ENCODE measurements around the gene TUBG2. TPM values are rescaled to one million over a fixed set of nuclear protein-coding genes. Genes with fewer than 3 reads are reported as not detected.

The TUBG2 gene
- total and polyA plus RNA-seq, 2 of the 8 experiments (the other 6 are each of a cell fraction or from before 2014, with no cell fraction given), result 14.8 to 16.6 TPM

- Histone ChIP-seq H3K36me3 (ENCODE audit: control insufficient read depth in 2 of 4, insufficient read depth in 4 of 4, low read length in 3 of 4) (peaks cover 0 to 5% (median 0%) of the 10 kb centered on the region in 4 experiments; a peak in 4 of 8 replicates), H3K79me2 (ENCODE audit: control insufficient read depth in 1 of 2, insufficient read depth in 2 of 2, low read length in 2 of 2) (no peaks in the 10 kb centered on the region), H3K23me2 (ENCODE audit: low read depth, low read length) (0 out of 2 replicates have a peak, but pooled peaks cover 2% of the 10 kb centered on the region), H3K23ac (ENCODE audit: insufficient read length) (no peak overlapping the region), H3K4me3 (ENCODE audit: extremely low read depth in 1 of 4, insufficient read depth in 2 of 4, low read depth in 3 of 4, low read length in 4 of 4) (no peak overlapping the region), H4K20me1 (replicated peaks in 1 of 2; ENCODE audit: control insufficient read depth in 1 of 2, insufficient read depth in 2 of 2, low read length in 2 of 2) (peaks cover 0 to 4% of the 10 kb centered on the region in 2 experiments), H2BK5ac (ENCODE audit: low read depth, low read length) (no peak overlapping the region), H2AFZ (ENCODE audit: low read length) (no peak overlapping the region), H2BK15ac (ENCODE audit: low read length) (no peak overlapping the region), H4K5ac (ENCODE audit: insufficient read length, low read depth, low read length) (no peak overlapping the region), H3K56ac (replicated peaks; ENCODE audit: insufficient read length, low read depth, low read length) (no peak overlapping the region), H2BK12ac (ENCODE audit: low read depth, low read length) (no peak overlapping the region), H3K4me1 (replicated peaks in 1 of 4; ENCODE audit: control insufficient read depth in 3 of 4, insufficient read depth in 4 of 4, low read length in 3 of 4) (0 out of 7 replicates have a peak, but pooled peaks cover 0 to 3% (median 0%) of the 10 kb centered on the region in 4 experiments), H3K18ac (ENCODE audit: extremely low read depth, low read length) (no peak overlapping the region), H2BK120ac (replicated peaks; ENCODE audit: low read depth, low read length) (no peak overlapping the region), H2BK20ac (ENCODE audit: low read length) (no peak overlapping the region), H4K91ac (replicated peaks; ENCODE audit: insufficient read length, low read length) (no peak overlapping the region), H3K9me3 (ENCODE audit: insufficient read depth in 2 of 2, low read depth in 1 of 2, low read length in 1 of 2) (no peaks in the 10 kb centered on the region), H3K79me1 (ENCODE audit: low read depth, low read length) (no peaks in the 10 kb centered on the region), H3K4ac (replicated peaks; ENCODE audit: insufficient read length, low read depth, low read length) (no peak overlapping the region), H3K4me2 (ENCODE audit: insufficient read depth in 1 of 2, low read depth in 2 of 2, low read length in 2 of 2) (no peak overlapping the region), H3K27me3 (replicated peaks in 1 of 4; ENCODE audit: control insufficient read depth in 3 of 4, extremely low read depth in 1 of 4, insufficient read depth in 3 of 4, low read length in 3 of 4) (no peaks in the 10 kb centered on the region; a peak in 1 of 7 replicates), H3K14ac (ENCODE audit: insufficient read length) (no peak overlapping the region), H3K27ac (ENCODE audit: low read depth, low read length) (no peak overlapping the region), H3K9ac (replicated peaks in 1 of 4; ENCODE audit: extremely low read depth in 1 of 4, low read depth in 3 of 4, low read length in 3 of 4) (no peak overlapping the region), H4K8ac (ENCODE audit: extremely low read depth, insufficient read depth, low read length) (no peak overlapping the region), H2AK5ac (ENCODE audit: low read depth, low read length) (no peak overlapping the region)
- no peak for FAIRE-seq
- WGBS, 2 experiments (ENCODE audit: extremely low coverage in 1 of 2, insufficient coverage in 1 of 2, insufficient read length in 1 of 2, insufficient replicate concordance in 2 of 2, low coverage in 1 of 2, low lambda C conversion rate in 2 of 2, missing lambda C conversion rate in 1 of 2), result 93% methylated on average over 10 of the region's 10 CpGs; no CpG with 5 or more reads in 1 of the 2 experiments
- POLR2A ChIA-PET (ENCODE audit: partially characterized antibody), result interaction anchor here (0.9 kb wide), 1 partner anchor 12 kb away, joined by 3 read pairs; no protein-coding TSS in a partner anchor
- CTCF ChIA-PET (ENCODE audit: partially characterized antibody), result interaction anchor here (0.5 to 1.7 kb wide), 6 partner anchors 11 to 513 kb away, joined by 3 to 6 read pairs (median 4); no protein-coding TSS in a partner anchor
- no peak for TF ChIP-seq POLR2AphosphoS5 (IDR thresholded peaks at IDR 0.05; ENCODE audit: low read depth, low read length)
- no peak for TF ChIP-seq MAFK (IDR thresholded peaks at IDR 0.05; ENCODE audit: low read depth, low read length)
- no peak for TF ChIP-seq BACH1 (IDR thresholded peaks at IDR 0.05; ENCODE audit: low read length)
- TF ChIP-seq CEBPB (IDR thresholded peaks at IDR 0.05; ENCODE audit: low read depth, low read length), result no peak
- TF ChIP-seq GTF2F1 (IDR thresholded peaks at IDR 0.05; ENCODE audit: borderline replicate concordance, low read depth, low read length), result no peak
- no peak for TF ChIP-seq JUN (IDR thresholded peaks at IDR 0.05; ENCODE audit: low read depth, low read length)
- no peak for TF ChIP-seq NRF1 (IDR thresholded peaks at IDR 0.05; ENCODE audit: low read depth, low read length)
- DNase-seq (ENCODE audit: low read depth in 1 of 2, low spot score in 2 of 2), result no peak
Observed at GRCh38 chr17:42690596-42690995, 31.5 kb downstream of the TUBG2 start.
